GM10266 (cell line): ENCODE results near the gene AGMAT.
A peak's percentile ranks its signal among the peaks of the same experiment; 100 is the strongest.

ENCODE experiments used
- DNase-seq: peaks from one replicate; pipeline ENCODE4 v3.0.0; 2012; ENCODE audit errors: extremely low spot score
- TF ChIP-seq, protein P1 (sequence below): IDR thresholded peaks from 2 replicates; pipeline ENCODE4 v1.5.1; 2012; ENCODE audit warnings: mild to moderate bottlenecking, low read depth; ENCODE audit not compliant: control insufficient read depth, insufficient read depth; ENCODE audit errors: missing control alignments

AGMAT gene

DNA sequence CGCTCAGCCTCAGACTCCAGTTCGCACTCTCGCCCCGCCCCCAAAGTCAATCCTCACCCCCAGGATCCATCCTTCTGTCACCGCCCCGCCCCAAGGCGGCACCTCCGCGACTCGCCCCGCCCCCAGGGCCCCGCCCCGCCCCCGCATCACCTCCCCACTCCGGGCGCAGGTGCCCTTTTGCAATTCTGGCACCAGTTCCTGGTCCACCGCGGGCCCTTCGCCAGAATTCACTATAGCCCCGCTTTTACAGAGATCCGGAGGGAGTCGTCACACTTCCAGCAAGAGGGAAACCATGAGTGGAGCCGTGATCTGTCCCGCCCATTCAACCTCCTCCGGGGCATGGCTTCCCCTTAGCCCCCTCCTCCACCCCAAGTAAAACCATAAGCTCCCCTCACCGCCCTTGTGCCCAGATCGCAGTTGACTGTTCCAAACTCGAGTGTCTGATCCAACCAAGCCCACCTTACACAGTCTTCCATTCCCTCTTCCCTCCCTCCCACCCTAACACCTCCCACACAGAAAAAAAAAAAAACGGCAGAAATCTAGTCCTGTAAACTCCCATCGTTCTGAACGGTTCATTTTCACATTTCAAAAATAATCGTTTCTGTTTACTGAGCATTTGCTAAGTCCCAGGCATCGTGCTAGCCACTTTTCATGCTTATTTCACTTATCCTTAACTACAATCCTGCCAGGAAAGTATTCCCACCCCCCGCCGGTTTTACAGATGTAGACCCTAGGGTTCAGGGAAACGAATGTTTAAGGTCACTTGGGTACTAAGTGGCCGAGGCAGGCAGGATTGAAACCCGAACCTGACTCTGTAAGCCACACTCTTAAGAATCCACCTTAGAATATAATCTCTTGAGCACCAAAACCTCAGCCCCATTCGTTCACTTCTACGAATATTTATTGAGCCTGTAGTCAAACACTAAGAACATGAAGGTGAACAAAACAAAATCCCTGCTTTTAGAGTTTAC lies 59.5 kb downstream of the AGMAT start:
- DNase-seq: no peak
- TF ChIP-seq, protein P1, sequence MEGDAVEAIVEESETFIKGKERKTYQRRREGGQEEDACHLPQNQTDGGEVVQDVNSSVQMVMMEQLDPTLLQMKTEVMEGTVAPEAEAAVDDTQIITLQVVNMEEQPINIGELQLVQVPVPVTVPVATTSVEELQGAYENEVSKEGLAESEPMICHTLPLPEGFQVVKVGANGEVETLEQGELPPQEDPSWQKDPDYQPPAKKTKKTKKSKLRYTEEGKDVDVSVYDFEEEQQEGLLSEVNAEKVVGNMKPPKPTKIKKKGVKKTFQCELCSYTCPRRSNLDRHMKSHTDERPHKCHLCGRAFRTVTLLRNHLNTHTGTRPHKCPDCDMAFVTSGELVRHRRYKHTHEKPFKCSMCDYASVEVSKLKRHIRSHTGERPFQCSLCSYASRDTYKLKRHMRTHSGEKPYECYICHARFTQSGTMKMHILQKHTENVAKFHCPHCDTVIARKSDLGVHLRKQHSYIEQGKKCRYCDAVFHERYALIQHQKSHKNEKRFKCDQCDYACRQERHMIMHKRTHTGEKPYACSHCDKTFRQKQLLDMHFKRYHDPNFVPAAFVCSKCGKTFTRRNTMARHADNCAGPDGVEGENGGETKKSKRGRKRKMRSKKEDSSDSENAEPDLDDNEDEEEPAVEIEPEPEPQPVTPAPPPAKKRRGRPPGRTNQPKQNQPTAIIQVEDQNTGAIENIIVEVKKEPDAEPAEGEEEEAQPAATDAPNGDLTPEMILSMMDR: no peak

DNA sequence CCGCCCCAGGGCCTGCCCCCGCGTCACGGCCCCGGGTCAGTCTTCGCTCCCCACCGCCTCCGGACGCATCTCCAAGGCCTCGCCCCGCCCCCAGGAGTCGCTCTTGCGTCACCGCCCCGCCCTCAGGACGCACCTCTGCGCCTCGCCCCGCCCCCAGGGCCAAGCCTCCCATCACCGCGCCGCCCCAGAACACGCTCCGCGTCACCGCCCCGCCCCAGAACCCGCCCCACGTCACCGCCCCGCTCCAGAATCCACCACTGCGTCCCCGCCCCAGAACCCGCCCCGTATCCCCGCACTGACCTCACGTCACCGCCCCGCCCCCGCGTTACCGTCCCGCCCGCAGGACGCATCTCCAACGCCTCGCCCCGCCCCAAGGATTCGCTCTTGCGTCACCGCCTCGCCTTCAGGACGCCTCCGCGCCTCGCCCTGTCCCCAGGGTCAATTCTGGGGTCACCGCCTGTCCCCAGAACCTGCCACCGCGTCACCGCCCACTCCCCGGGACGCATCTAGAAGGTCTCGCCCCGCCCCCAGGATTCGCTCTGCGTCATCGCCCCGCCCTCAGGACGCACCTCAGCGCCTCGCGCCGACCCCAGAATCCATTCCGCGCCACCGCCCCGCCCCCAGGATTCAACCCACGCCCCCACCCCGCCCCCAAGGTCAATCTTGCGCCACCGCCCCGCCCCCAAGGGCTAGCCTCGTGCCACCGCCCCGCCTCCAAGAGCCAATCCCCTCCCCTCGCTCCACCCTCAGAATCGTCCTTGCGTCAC lies 60.4 kb downstream of the AGMAT start:
- DNase-seq: peak; percentile 97
- TF ChIP-seq, protein P1: no peak

DNA sequence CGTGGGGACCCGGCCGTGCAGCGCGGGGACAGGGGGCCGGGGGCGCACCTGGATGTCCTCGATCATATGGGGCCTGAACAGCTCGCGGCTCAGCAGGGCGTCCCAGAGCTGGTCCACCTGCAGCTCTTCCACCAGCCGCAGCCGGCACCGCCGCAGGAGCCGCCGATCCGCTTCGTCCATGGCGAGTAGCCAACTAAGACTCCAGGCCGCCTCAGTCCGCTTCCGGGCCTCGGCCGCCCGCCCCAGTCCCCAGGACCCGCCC lies 60.9 kb downstream of the AGMAT start, which contains the start of gene CASP9:
Gene CASP9 (minus strand): TSS at position 195 of the 262 bp plus-strand sequence. CDS start 15 bp downstream, at position 180.
- no peak for DNase-seq
- TF ChIP-seq, protein P1: no peak

DNA sequence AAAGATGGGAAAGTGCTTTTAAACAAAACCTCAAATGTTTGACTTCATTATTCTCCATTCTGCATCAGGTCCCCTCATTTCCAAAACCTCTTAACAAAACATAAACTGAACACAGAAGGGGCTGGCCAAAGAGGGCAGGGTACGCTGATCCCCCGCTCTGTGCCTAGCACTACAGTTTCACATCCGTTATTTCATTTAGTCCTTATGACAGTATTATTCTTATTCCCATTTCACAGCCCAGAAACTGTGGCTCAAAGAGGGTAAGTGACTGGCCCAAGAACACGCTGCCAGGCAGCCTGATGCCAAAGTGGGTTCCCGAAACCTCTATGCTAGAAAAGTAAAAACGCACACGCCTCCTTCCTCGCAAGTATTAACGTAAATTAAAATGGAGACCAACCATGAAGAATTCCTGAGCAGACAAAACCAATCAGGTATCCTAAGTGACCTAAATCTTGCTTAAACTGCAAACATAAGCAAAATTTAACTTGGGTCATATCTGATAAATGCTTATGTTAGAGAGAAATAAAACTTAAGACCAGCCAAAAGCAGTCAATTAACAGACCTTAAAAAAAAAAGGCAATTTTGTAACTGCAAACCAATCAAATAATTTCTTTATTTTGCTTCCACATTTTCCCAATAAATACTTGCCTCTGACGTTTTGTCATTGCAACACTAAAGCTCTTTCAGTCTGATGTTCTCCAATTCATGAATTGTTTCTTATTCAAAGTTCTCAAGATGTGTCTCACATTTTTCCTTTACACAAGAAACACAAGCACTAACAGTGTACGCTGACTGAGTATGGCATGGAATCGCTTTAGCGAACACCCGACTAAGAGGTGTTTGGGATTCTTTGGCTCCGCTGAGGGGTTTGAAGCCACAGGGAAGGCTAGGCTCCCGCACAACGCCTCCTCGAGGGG lies 61.5 kb downstream of the AGMAT start:
- TF ChIP-seq, protein P1: no peak
- DNase-seq: no peak

DNA sequence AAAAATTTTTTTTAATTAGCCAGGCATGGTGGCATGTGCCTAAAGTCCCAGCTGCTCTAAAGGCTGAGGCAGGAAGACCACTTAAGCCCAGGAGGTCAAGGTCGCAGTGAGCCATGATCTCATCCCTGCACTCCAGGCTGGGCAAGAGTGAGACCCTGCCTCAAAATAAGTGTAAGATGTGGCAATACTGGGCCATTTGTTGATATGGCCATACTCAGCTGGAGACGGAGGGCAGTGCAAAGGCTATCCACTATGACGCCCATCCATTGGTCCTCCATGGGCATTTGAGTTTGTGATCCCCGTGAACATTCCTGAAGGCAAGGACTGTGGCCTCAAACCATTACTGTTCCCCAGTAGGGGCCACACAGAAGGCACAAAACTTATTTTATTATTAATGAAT lies 62.3 kb downstream of the AGMAT start:
- TF ChIP-seq, protein P1: no peak
- no peak for DNase-seq
